K562 (cell line): Measurements from ENCODE around the gene PTPN14. TPM values are rescaled to one million over a fixed set of nuclear protein-coding genes. Genes with fewer than 3 reads are reported as not detected.
"Not testable (repeated sequence)": the region's sequence is repeated elsewhere in the genome, so short reads cannot be mapped to it uniquely, and the experiment has no call there.

Experiments
- ATAC-seq: fragments of 200-7000 bp; cut with Tn5 transposase; 3 replicates; pipeline ENCODE4 v1.9.1; 2020; ENCODE audit warnings: moderate library complexity
- BruUV-seq: library from RNA; stranded (reverse); fragments of 400-500 nt; replicated peaks from 2 replicates; lab custom pipeline; 2021; lab: Mats Ljungman, UMichigan
- CTCF ChIA-PET: fragments of 300-600 bp; formaldehyde crosslinking; extraction: SDS; loops from one replicate; lab custom pipeline; 2021; ENCODE audit warnings: low intra/inter-chr PET ratio; lab: Yijun Ruan, JAX
- POLR2A ChIA-PET: fragments of 300-600, 350-650 bp; sonication (Branson Sonifier 250); formaldehyde crosslinking; extraction: SDS; loops from one replicate; lab custom pipeline; 2021; ENCODE audit warnings: antibody characterized with exemption, inconsistent platforms; lab: Yijun Ruan, JAX
- DNase-seq, 4 experiments: peaks; one replicate each; pipeline versions ENCODE4 v3.0.0 to v3.0.0-alpha.2; 2011 to 2018; ENCODE audit warnings: low spot score in 3 of 4, mixed read lengths in 3 of 4; ENCODE audit errors: extremely low read depth in 1 of 4
- FAIRE-seq: peaks from 2 replicates; lab custom pipeline; 2011; peaks lifted over from hg19 to GRCh38; lab: Jason Lieb, UNC
- H2AFZ ChIP-seq: 2 replicates; pipeline ENCODE4 v1.6.0; 2011; ENCODE audit warnings: low read depth, low read length, control low read depth, inconsistent platforms
- H3K27ac ChIP-seq: fragments of 200-600 bp; 3 replicates; pipeline ENCODE4 v1.8.0; 2011; ENCODE audit warnings: low read depth, mild to moderate bottlenecking, control low read depth, inconsistent platforms, low read length, moderate library complexity, mixed read lengths; ENCODE audit errors: extremely low read depth
- H3K27me3 ChIP-seq, 2 experiments: fragments of 300-600 bp in 1 of 2; 2 replicates in 1 of 2; 3 replicates in 1 of 2; pipeline versions ENCODE4 v1.6.0 to v1.8.0; 2011; ENCODE audit warnings: inconsistent platforms in 2 of 2, low read length in 2 of 2, mild to moderate bottlenecking in 1 of 2, mixed read lengths in 1 of 2, moderate library complexity in 1 of 2; ENCODE audit not compliant: control insufficient read depth in 2 of 2, insufficient read depth in 2 of 2
- H3K36me3 ChIP-seq: fragments of 300-600 bp; 3 replicates; pipeline ENCODE4 v1.8.0; 2011; ENCODE audit warnings: mild to moderate bottlenecking, low read length, inconsistent platforms; ENCODE audit not compliant: control insufficient read depth, insufficient read depth
- H3K4me1 ChIP-seq, 2 experiments: fragments of 200-600 bp in 1 of 2; replicated peaks in 1 of 2; 2 replicates in 1 of 2; 3 replicates in 1 of 2; pipeline versions ENCODE4 v1.5.1 to v1.8.0; 2011; ENCODE audit warnings: inconsistent platforms in 2 of 2, low read length in 2 of 2, mild to moderate bottlenecking in 1 of 2, mixed read lengths in 1 of 2, moderate library complexity in 1 of 2; ENCODE audit not compliant: control insufficient read depth in 2 of 2, insufficient read depth in 2 of 2
- H3K4me2 ChIP-seq: 2 replicates; pipeline ENCODE4 v1.6.1; 2011; ENCODE audit warnings: low read length, control low read depth, inconsistent platforms, mixed read lengths; ENCODE audit not compliant: insufficient read depth
- H3K4me3 ChIP-seq: fragments of 200-600 bp; sonication (generic), shearing (Covaris generic); 2 replicates; pipeline ENCODE4 v1.5.1; 2016; ENCODE audit warnings: control low read depth, inconsistent platforms
- H3K79me2 ChIP-seq: fragments of 200-600 bp; 3 replicates; pipeline ENCODE4 v1.8.0; 2011; ENCODE audit warnings: low read length, inconsistent platforms; ENCODE audit not compliant: control insufficient read depth, insufficient read depth
- H3K9ac ChIP-seq, 2 experiments: 2 replicates each; pipeline versions ENCODE4 v1.6.0 to v1.6.1; 2011; ENCODE audit warnings: low read depth in 2 of 2, low read length in 2 of 2, control low read depth in 1 of 2, inconsistent platforms in 1 of 2, mild to moderate bottlenecking in 1 of 2, mixed read lengths in 1 of 2; ENCODE audit not compliant: insufficient read depth in 1 of 2
- H3K9me1 ChIP-seq: one replicate; pipeline ENCODE4 v1.6.0; 2011; ENCODE audit warnings: inconsistent platforms, mild to moderate bottlenecking, low read length, moderate library complexity; ENCODE audit not compliant: control insufficient read depth, insufficient read depth
- H3K9me3 ChIP-seq: replicated peaks from 2 replicates; pipeline ENCODE4 v1.5.1; 2011; ENCODE audit warnings: low read depth, low read length, inconsistent platforms; ENCODE audit not compliant: control insufficient read depth, insufficient read depth
- H4K20me1 ChIP-seq: replicated peaks from 2 replicates; pipeline ENCODE4 v1.6.1; 2011; ENCODE audit warnings: low read length, inconsistent platforms, mixed read lengths; ENCODE audit not compliant: control insufficient read depth, insufficient read depth
- KDM5B ChIP-seq: fragments of 200-600 bp; sonication (generic); IDR thresholded peaks from 2 replicates; pipeline ENCODE4 v1.6.1; 2012; ENCODE audit warnings: low read depth, mild to moderate bottlenecking, moderate library complexity, low read length, control low read depth, inconsistent platforms; ENCODE audit not compliant: insufficient replicate concordance
- MCM7 ChIP-seq, 2 experiments: fragments of 450-650 bp; IDR thresholded peaks; 2 replicates each; pipeline ENCODE4 v1.6.1; 2016 to 2018
- RBM25 ChIP-seq: fragments of 200-400 bp; formaldehyde crosslinking; IDR thresholded peaks from 2 replicates; pipeline ENCODE4 v1.6.1; 2018; ENCODE audit warnings: low read length, low read depth, moderate library complexity; ENCODE audit not compliant: severe bottlenecking
- ZNF146 ChIP-seq: IDR thresholded peaks from one replicate; pipeline ENCODE4 v1.6.1; 2018; ENCODE audit warnings: missing compliant biosample characterization; ENCODE audit not compliant: unreplicated experiment
- WGBS: fragments of 100-300 bp; shearing (Covaris generic); methylation state at CpG from one replicate; pipeline ENCODE4 v1.1.6; 2016; ENCODE audit warnings: low coverage, mixed read lengths; ENCODE audit not compliant: insufficient coverage; ENCODE audit errors: missing lambda C conversion rate; 5-methylcytosine and 5-hydroxymethylcytosine counted together
- in situ Hi-C: fragments of 300-500 bp; cut with MboI; formaldehyde crosslinking; loops from 4 replicates; pipeline ENCODE4 v1.15.0; 2018; ENCODE audit warnings: inconsistent platforms, mixed read lengths
- intact Hi-C: fragments of 100-400 bp; cut with micrococcal nuclease; formaldehyde crosslinking; loops from 2 replicates; pipeline ENCODE4 v1.14.2; 2022
- polyA plus RNA-seq, 8 experiments: library from polyadenylated mRNA; depleted of rRNA in 4 of 8; stranded (reverse) in 5 of 8; unstranded in 3 of 8; fragments of >200 nt; fragmentation: Nextera tagmentation in 2 of 8; fragmentation: Illumina TruSeq in 1 of 8; extraction: Ambion mirVana in 2 of 8; extraction: Trizol in 1 of 8; gene quantifications; 2 replicates each; pipeline versions ENCODE4 v1.2.1 to v1.2.3, GENCODE V29; 2011 to 2014; ENCODE audit warnings: inconsistent platforms in 1 of 8, missing spikeins in 1 of 8
- total RNA-seq, 7 experiments: library from RNA; depleted of rRNA in 6 of 7; stranded (reverse); fragments of >200 nt in 6 of 7; fragmentation: Illumina TruSeq in 2 of 7; extraction: Trizol in 2 of 7; gene quantifications; 2 replicates each; pipeline versions ENCODE4 v1.2.1 to v1.2.3, GENCODE V29; 2011 to 2021; ENCODE audit warnings: low replicate concordance in 1 of 7

The PTPN14 gene
- total and polyA plus RNA-seq, 9 of the 15 experiments (the other 6 are each of a cell fraction or from before 2014, with no cell fraction given): 0.01 to 0.29 (median 0.04) TPM; not detected in 6

DNA sequence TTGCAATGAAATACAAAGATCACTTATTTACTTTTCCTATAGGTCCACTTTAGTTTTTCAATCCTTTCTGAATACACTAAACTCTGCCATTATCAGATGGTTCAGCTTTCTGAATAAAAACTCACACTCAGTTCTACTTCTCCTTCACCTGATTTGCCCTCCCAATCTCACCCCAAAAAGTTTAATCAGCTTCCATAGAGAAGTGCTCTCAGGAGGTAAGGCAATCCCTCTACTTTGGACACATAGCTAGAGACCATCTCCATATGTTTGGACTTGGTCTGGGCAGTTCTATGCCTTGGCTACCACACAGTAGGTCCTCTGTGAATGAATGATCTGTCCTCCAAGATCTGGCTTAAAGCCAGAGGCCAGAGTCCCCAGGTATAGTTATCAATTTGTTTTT lies 40.9 kb downstream of the PTPN14 start:
- Histone ChIP-seq H3K36me3 (no peaks in the 10 kb centered on the region), H3K27ac (no peak overlapping the region), H3K79me2 (no peaks in the 10 kb centered on the region), H3K27me3 (peaks cover 0 to 8% of the 10 kb centered on the region in 2 experiments; a peak in 2 of 5 replicates), H4K20me1 (no peaks in the 10 kb centered on the region), H2AFZ (no peak overlapping the region), H3K9me1 (no peaks in the 10 kb centered on the region), H3K9me3 (no peaks in the 10 kb centered on the region), H3K9ac (no peak overlapping the region), H3K4me2 (no peak overlapping the region), H3K4me1 (no peaks in the 10 kb centered on the region), H3K4me3 (no peak overlapping the region)
- no peak for DNase-seq
- CTCF ChIA-PET: no interaction called here
- intact Hi-C loops (no loop called here), in situ Hi-C loops (no loop called here)
- ATAC-seq: no peak
- no peak for TF ChIP-seq MCM7 (IDR thresholded peaks at IDR 0.05)
- TF ChIP-seq KDM5B: no peak
- BruUV-seq: no TSS peak
- no peak for FAIRE-seq
- POLR2A ChIA-PET: no interaction called here

DNA sequence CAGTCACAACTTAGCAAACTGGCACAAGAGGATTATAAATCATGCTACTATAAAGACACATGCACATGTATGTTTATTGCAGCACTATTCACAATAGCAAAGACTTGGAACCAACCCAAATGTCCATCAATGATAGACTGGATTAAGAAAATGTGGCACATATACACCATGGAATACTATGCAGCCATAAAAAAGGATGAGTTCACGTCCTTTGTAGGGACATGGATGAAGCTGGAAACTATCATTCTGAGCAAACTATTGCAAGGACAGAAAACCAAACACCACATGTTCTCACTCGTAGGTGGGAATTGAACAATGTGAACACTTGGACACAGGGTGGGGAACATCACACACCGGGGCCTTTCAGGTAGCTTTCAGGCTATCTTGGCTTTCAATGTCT lies 41.8 kb downstream of the PTPN14 start:
- BruUV-seq, H2AFZ ChIP-seq, ATAC-seq, FAIRE-seq, H3K4me3 ChIP-seq, H3K79me2 ChIP-seq, POLR2A ChIA-PET, H3K4me1 ChIP-seq, H4K20me1 ChIP-seq, DNase-seq, H3K9ac ChIP-seq, in situ Hi-C loops, H3K4me2 ChIP-seq, CTCF ChIA-PET, H3K36me3 ChIP-seq, intact Hi-C loops, H3K9me1 ChIP-seq, H3K9me3 ChIP-seq, H3K27ac ChIP-seq: not testable (repeated sequence)
- H3K27me3 ChIP-seq: peaks cover 1 to 11% of the 10 kb centered on the region in 2 experiments; a peak in 4 of 5 replicates
- 3% methylated on average over 2 of the region's 3 CpGs for WGBS
- peak; percentile 44 for TF ChIP-seq ZNF146
- peak; percentile 21 for TF ChIP-seq RBM25
